ENCODE data around the gene TSPEAR. TPM values are rescaled to one million over a fixed set of nuclear protein-coding genes. Genes with fewer than 3 reads are reported as not detected.
A peak's percentile ranks its signal among the peaks of the same experiment; 100 is the strongest.
"Not testable (repeated sequence)": the region's sequence is repeated elsewhere in the genome, so short reads cannot be mapped to it uniquely, and the experiment has no call there.

Gene TSPEAR
- total RNA-seq, 1 experiment from 2014 or later = not detected

GRCh38 chr21:44574457-44575306 is 136.7 kb downstream of the TSPEAR start:
- in situ Hi-C loops (cut with HindIII; ENCODE audit: low pct_unique_long_range_greater_than_20kb, low sequenced_read_pairs) = no loop called here
- no peak for DNase-seq (ENCODE audit: low read depth)

- in situ Hi-C loops (cut with HindIII; ENCODE audit: low pct_unique_long_range_greater_than_20kb, low sequenced_read_pairs); DNase-seq (ENCODE audit: low read depth): not testable (repeated sequence)
Observed at GRCh38 chr21:44573630-44574456, 137.5 kb downstream of the TSPEAR start, which contains the start of gene KRTAP10-4. TSS of gene KRTAP10-4 (plus strand) at chr21:44573729. CDS start at chr21:44573759, 30 bp downstream.

GRCh38 chr21:44572959-44573583 is 138.3 kb downstream of the TSPEAR start:
- DNase-seq (ENCODE audit: low read depth) = peak; percentile 48

GRCh38 chr21:44571844-44572782 is 139.3 kb downstream of the TSPEAR start:
- no peak for DNase-seq (ENCODE audit: low read depth)
- in situ Hi-C loops (cut with HindIII; ENCODE audit: low pct_unique_long_range_greater_than_20kb, low sequenced_read_pairs) = no loop called here

More at GRCh38 chr21:44572959-44573583, 138.3 kb downstream of the TSPEAR start:
- in situ Hi-C loops (cut with HindIII; ENCODE audit: low pct_unique_long_range_greater_than_20kb, low sequenced_read_pairs) = no loop called here

GRCh38 chr21:44571296-44571695 is 140.1 kb downstream of the TSPEAR start:
- in situ Hi-C loops (cut with HindIII; ENCODE audit: low pct_unique_long_range_greater_than_20kb, low sequenced_read_pairs) = no loop called here
- DNase-seq (ENCODE audit: low read depth) = no peak

- in situ Hi-C loops (cut with HindIII; ENCODE audit: low pct_unique_long_range_greater_than_20kb, low sequenced_read_pairs) = no loop called here
- DNase-seq (ENCODE audit: low read depth) = no peak
Observed at GRCh38 chr21:44569861-44570517, 141.4 kb downstream of the TSPEAR start.

GRCh38 chr21:44568667-44569556 is 142.5 kb downstream of the TSPEAR start:
- DNase-seq (ENCODE audit: low read depth) = no peak
- in situ Hi-C loops (cut with HindIII; ENCODE audit: low pct_unique_long_range_greater_than_20kb, low sequenced_read_pairs) = no loop called here

GRCh38 chr21:44568261-44568660 is 143.1 kb downstream of the TSPEAR start:
- no peak for DNase-seq (ENCODE audit: low read depth)
- in situ Hi-C loops (cut with HindIII; ENCODE audit: low pct_unique_long_range_greater_than_20kb, low sequenced_read_pairs) = no loop called here

- no peak for DNase-seq (ENCODE audit: low read depth)
- in situ Hi-C loops (cut with HindIII; ENCODE audit: low pct_unique_long_range_greater_than_20kb, low sequenced_read_pairs) = no loop called here
Observed at GRCh38 chr21:44567481-44568171, 143.7 kb downstream of the TSPEAR start.

GRCh38 chr21:44566403-44566802 is 145.0 kb downstream of the TSPEAR start:
- no peak for DNase-seq (ENCODE audit: low read depth)
- in situ Hi-C loops (cut with HindIII; ENCODE audit: low pct_unique_long_range_greater_than_20kb, low sequenced_read_pairs) = no loop called here

GRCh38 chr21:44564886-44565598 is 146.3 kb downstream of the TSPEAR start:
- in situ Hi-C loops (cut with HindIII; ENCODE audit: low pct_unique_long_range_greater_than_20kb, low sequenced_read_pairs) = no loop called here

GRCh38 chr21:44564099-44564498 is 147.3 kb downstream of the TSPEAR start:
- DNase-seq (ENCODE audit: low read depth) = no peak
- in situ Hi-C loops (cut with HindIII; ENCODE audit: low pct_unique_long_range_greater_than_20kb, low sequenced_read_pairs) = no loop called here

More at GRCh38 chr21:44564886-44565598, 146.3 kb downstream of the TSPEAR start:
- DNase-seq (ENCODE audit: low read depth) = no peak

- no peak for DNase-seq (ENCODE audit: low read depth)
- in situ Hi-C loops (cut with HindIII; ENCODE audit: low pct_unique_long_range_greater_than_20kb, low sequenced_read_pairs) = no loop called here
Observed at GRCh38 chr21:44558695-44559094, 152.7 kb downstream of the TSPEAR start, which contains the start of gene KRTAP10-3. TSS of gene KRTAP10-3 (minus strand) at chr21:44558795. CDS start at chr21:44558715, 80 bp downstream.

GRCh38 chr21:44558329-44558675 is 153.1 kb downstream of the TSPEAR start:
- DNase-seq (ENCODE audit: low read depth); in situ Hi-C loops (cut with HindIII; ENCODE audit: low pct_unique_long_range_greater_than_20kb, low sequenced_read_pairs): not testable (repeated sequence)
